A549 (cell line): Measurements from ENCODE around the gene APOBEC3C. TPM values are rescaled to one million over a fixed set of nuclear protein-coding genes. Genes with fewer than 3 reads are reported as not detected.
"Not testable (repeated sequence)": the region's sequence is repeated elsewhere in the genome, so short reads cannot be mapped to it uniquely, and the experiment has no call there.

Experiments used
- ATAC-seq, 2 experiments: fragments of 200-7000 bp in 1 of 2; fragments of >200 bp in 1 of 2; cut with Nextera tagmentation in 1 of 2; cut with Tn5 transposase in 1 of 2; 3 replicates each; pipeline versions ENCODE4 v1.8.0 to v1.9.1; 2018 to 2020; ENCODE audit warnings: mild to moderate bottlenecking in 1 of 2, moderate library complexity in 1 of 2
- CTCF ChIA-PET: fragments of 300-600 bp; sonication (Branson Sonifier 250); formaldehyde crosslinking; extraction: SDS; loops from one replicate; lab custom pipeline; 2021; ENCODE audit warnings: antibody characterized with exemption, inconsistent platforms; lab: Yijun Ruan, JAX
- POLR2A ChIA-PET: fragments of 350-600 bp; formaldehyde crosslinking; extraction: SDS; loops from one replicate; lab custom pipeline; 2021; ENCODE audit warnings: antibody characterized with exemption, inconsistent platforms; lab: Yijun Ruan, JAX
- DNase-seq, 2 experiments: peaks; one replicate each; pipeline versions ENCODE4 v3.0.0 to v3.0.0-alpha.2; 2011 to 2016; ENCODE audit warnings: low read depth in 1 of 2, low spot score in 1 of 2
- FAIRE-seq: peaks from 2 replicates; lab custom pipeline; 2011; peaks lifted over from hg19 to GRCh38; lab: Jason Lieb, UNC
- H3K27ac ChIP-seq, 2 experiments: fragments of >200 bp; sonication (Bioruptor Twin); formaldehyde crosslinking; 3 replicates each; pipeline ENCODE4 v1.5.1; 2016 to 2017
- H3K4me1 ChIP-seq: fragments of >200 bp; sonication (Bioruptor Twin); formaldehyde crosslinking; 3 replicates; pipeline ENCODE4 v1.6.1; 2016
- H3K4me2 ChIP-seq: fragments of >200 bp; sonication (Bioruptor Twin); formaldehyde crosslinking; 3 replicates; pipeline ENCODE4 v1.6.1; 2016
- H3K4me3 ChIP-seq: fragments of >200 bp; sonication (Bioruptor Twin); formaldehyde crosslinking; 3 replicates; pipeline ENCODE4 v1.5.1; 2016
- H3K9me3 ChIP-seq: fragments of >200 bp; sonication (Bioruptor Twin); formaldehyde crosslinking; 3 replicates; pipeline ENCODE4 v1.6.1; 2016
- CBX8 ChIP-seq: fragments of 200-600 bp; sonication (generic); IDR thresholded peaks from 2 replicates; pipeline ENCODE4 v1.6.1; 2016
- CEBPB ChIP-seq, 2 experiments: fragments of >200 bp in 1 of 2; sonication (Bioruptor Twin) in 1 of 2; formaldehyde crosslinking in 1 of 2; IDR thresholded peaks; 2 replicates each; pipeline ENCODE4 v1.6.1; 2012 to 2016
- EHF ChIP-seq: fragments of 250-450 bp; sonication (Bioruptor Pico); IDR thresholded peaks from 2 replicates; pipeline ENCODE4 v1.5.0; 2020; ENCODE audit warnings: mild to moderate bottlenecking
- EHMT2 ChIP-seq: fragments of 200-600 bp; sonication (generic); IDR thresholded peaks from 2 replicates; pipeline ENCODE4 v1.6.1; 2016; ENCODE audit warnings: antibody characterized with exemption, low read depth, mild to moderate bottlenecking, moderate library complexity
- EP300 ChIP-seq, 2 experiments: fragments of >200 bp; sonication (Bioruptor Twin); formaldehyde crosslinking; IDR thresholded peaks; 2 replicates in 1 of 2; 3 replicates in 1 of 2; pipeline ENCODE4 v1.6.1; 2016 to 2017
- FOSL2 ChIP-seq, 2 experiments: fragments of 450-650 bp in 1 of 2; fragments of >200 bp in 1 of 2; sonication (Bioruptor Twin) in 1 of 2; formaldehyde crosslinking; IDR thresholded peaks; 2 replicates each; pipeline versions ENCODE4 v1.5.0 to v1.6.1; 2016 to 2020; ENCODE audit warnings: mild to moderate bottlenecking in 1 of 2, moderate library complexity in 1 of 2
- HOXB5 ChIP-seq: fragments of 250-450 bp; sonication (Bioruptor Pico); IDR thresholded peaks from 2 replicates; pipeline ENCODE4 v1.5.0; 2020; ENCODE audit warnings: mild to moderate bottlenecking, moderate library complexity
- KDM5A ChIP-seq: fragments of 200-600 bp; sonication (generic); IDR thresholded peaks from 2 replicates; pipeline ENCODE4 v1.6.1; 2016; ENCODE audit warnings: antibody characterized with exemption, mild to moderate bottlenecking
- NFE2L2 ChIP-seq: fragments of 150-350 bp; conservative IDR thresholded peaks from 2 replicates; pipeline ENCODE4 v1.6.1; 2014; ENCODE audit warnings: low read length
- NPAS2 ChIP-seq: fragments of 250-450 bp; sonication (Bioruptor Pico); IDR thresholded peaks from 2 replicates; pipeline ENCODE4 v1.8.0; 2022; ENCODE audit warnings: mild to moderate bottlenecking, moderate library complexity, borderline replicate concordance
- NR3C1 ChIP-seq: fragments of >200 bp; sonication (Bioruptor Twin); formaldehyde crosslinking; IDR thresholded peaks from 3 replicates; pipeline ENCODE4 v1.6.1; 2017
- PHF8 ChIP-seq: fragments of 200-600 bp; sonication (generic); IDR thresholded peaks from 2 replicates; pipeline ENCODE4 v1.6.1; 2016; ENCODE audit warnings: low read depth, mild to moderate bottlenecking, antibody characterized with exemption, moderate library complexity, borderline replicate concordance
- RCOR1 ChIP-seq: fragments of 150-350 bp; IDR thresholded peaks from 2 replicates; pipeline ENCODE4 v1.6.1; 2014; ENCODE audit warnings: antibody characterized with exemption, low read length, low read depth
- RNF2 ChIP-seq: fragments of 200-600 bp; sonication (generic); IDR thresholded peaks from 2 replicates; pipeline ENCODE4 v1.6.1; 2016; ENCODE audit warnings: low read depth, mild to moderate bottlenecking, antibody characterized with exemption, moderate library complexity, borderline replicate concordance
- SMC3 ChIP-seq: fragments of >200 bp; sonication (Bioruptor Twin); formaldehyde crosslinking; IDR thresholded peaks from 3 replicates; pipeline ENCODE4 v1.6.1; 2018; ENCODE audit warnings: inconsistent platforms
- TP53 ChIP-seq: fragments of 250-450 bp; sonication (Bioruptor Pico); IDR thresholded peaks from 2 replicates; pipeline ENCODE4 v1.5.0; 2021; ENCODE audit warnings: mild to moderate bottlenecking, moderate library complexity
- ZC3H11A ChIP-seq: fragments of 450-650 bp; IDR thresholded peaks from 2 replicates; pipeline ENCODE4 v1.6.1; 2014; ENCODE audit warnings: antibody characterized with exemption, mild to moderate bottlenecking
- ZFP36 ChIP-seq: fragments of 450-650 bp; IDR thresholded peaks from 2 replicates; pipeline ENCODE4 v1.6.1; 2014; ENCODE audit warnings: borderline replicate concordance; ENCODE audit not compliant: partially characterized antibody
- WGBS: methylation state at CpG from one replicate; pipeline ENCODE4 v1.1.6; 2017; ENCODE audit errors: missing lambda C conversion rate; 5-methylcytosine and 5-hydroxymethylcytosine counted together
- polyA plus RNA-seq, 4 experiments: library from polyadenylated mRNA; depleted of rRNA in 3 of 4; stranded (reverse); fragments of >200 nt; fragmentation: RNase III in 1 of 4; extraction: RNeasy Plus Mini Kit Qiagen cat#74134 plus additional on column Dnase treatment in 1 of 4; gene quantifications; 2 replicates in 3 of 4; 3 replicates in 1 of 4; pipeline ENCODE4 v1.2.3, GENCODE V29; 2011 to 2017
- TF ChIP-seq, protein P1 (sequence below): IDR thresholded peaks from 2 replicates; pipeline ENCODE4 v1.6.1; 2012
- TF ChIP-seq, protein P2 (sequence below): fragments of >200 bp; sonication (Bioruptor Twin); formaldehyde crosslinking; IDR thresholded peaks from 3 replicates; pipeline ENCODE4 v1.6.1; 2016
- TF ChIP-seq, protein P3 (sequence below): fragments of 450-650 bp; IDR thresholded peaks from 2 replicates; pipeline ENCODE4 v1.6.1; 2014; ENCODE audit warnings: antibody characterized with exemption
- TF ChIP-seq, protein P4 (sequence below): IDR thresholded peaks from 2 replicates; pipeline ENCODE4 v1.6.1; 2012

APOBEC3C gene
- polyA plus RNA-seq, 2 of the 4 experiments (the other 2 are of a cell fraction) = 15.1 to 31.7 TPM

DNA sequence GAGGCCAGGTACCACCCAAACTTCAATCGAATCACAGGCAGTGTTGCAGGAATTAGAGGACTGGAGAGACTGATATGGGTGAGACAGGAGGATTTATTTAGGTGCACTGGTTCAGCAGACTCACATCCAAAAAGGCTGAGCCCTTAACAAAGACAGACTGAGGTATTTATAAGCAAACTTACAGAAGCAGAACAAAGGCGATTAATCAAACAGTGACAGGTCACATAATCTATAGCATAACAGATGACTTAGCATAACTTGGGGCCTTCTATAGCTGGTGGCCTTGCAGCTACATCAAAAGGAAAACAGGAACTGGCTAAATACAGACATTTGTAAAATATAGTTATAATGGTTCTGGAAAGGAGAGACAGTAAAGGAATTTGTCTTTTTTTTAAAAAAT lies 29.8 kb upstream of the APOBEC3C start:
- WGBS = 90% methylated on average over 2 of the region's 2 CpGs
- ChIA-PET CTCF (interaction anchor here (0.6 to 3.3 kb wide), 5 partner anchors 19 to 218 kb away, joined by 3 to 15 read pairs (median 3); no protein-coding TSS in a partner anchor), POLR2A (no interaction called here)
- Histone ChIP-seq H3K4me3 (no peak overlapping the region), H3K4me1 (peaks cover 13% of the 10 kb centered on the region; the same call in 2 of the 3 replicates), H3K4me2 (no peak overlapping the region), H3K9me3 (0 out of 3 replicates have a peak, but pooled peaks cover 7% of the 10 kb centered on the region), H3K27ac (no peak overlapping the region)
- TF ChIP-seq SMC3 = no peak
- no peak for TF ChIP-seq NFE2L2
- ATAC-seq = no peak
- peak in 1 of 2 experiments; percentile 26 for DNase-seq
- no peak for FAIRE-seq

DNA sequence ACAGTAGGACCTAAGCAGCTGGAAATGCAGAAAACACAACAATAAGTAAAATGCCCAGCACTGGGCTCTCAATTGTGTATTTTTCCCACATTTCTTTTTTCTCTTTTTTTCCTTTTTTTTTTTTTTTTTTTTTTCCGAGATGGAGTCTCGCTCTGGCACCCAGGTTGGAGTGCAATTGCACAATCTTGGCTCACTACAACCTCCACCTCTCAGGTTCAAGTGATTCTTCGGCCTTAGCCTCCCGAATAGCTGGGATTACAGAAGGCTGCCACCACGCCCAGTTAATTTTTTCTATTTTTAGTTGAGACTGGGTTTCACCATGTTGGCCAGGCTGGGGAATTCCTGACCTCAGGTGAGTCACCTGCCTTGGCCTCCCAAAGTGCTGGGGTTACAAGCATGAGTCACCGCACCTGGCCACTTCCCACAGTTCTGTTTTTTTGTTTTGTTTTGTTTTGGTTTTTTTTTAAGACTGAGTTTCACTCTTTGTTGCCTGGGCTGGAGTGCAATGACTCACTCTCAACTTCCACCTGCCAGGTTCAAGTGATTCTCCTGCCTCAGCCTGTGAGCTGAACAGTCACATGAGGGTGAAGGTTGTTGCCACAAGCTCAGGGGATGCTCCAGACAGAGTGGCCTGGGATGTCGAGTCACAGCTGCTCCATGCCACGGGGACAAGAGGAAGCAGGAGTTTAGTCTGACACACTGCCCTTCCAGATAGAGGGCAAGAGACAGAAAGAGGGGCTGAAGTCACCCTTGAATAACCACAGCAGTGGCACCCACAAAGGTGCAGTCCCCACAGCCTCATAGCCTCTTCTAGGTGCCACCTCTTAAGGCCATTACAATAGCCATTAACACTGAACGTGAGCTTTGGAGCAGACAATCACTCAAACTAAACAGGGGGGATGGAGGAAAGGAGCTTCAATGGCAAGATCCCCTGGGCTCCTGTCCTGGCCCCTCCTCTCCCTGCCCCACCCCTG lies 29.0 kb upstream of the APOBEC3C start:
- POLR2A ChIA-PET = interaction anchor here (0.7 kb wide), 1 partner anchor 113 kb away, joined by 18 read pairs; the partner anchor contains the start of gene CBX6
- H3K27ac ChIP-seq, H3K4me3 ChIP-seq: not testable (repeated sequence)
- DNase-seq = peak in 1 of 2 experiments; percentile 64
- WGBS = 40% methylated on average over 7 of the region's 9 CpGs
- TF ChIP-seq CEBPB (IDR thresholded peaks at IDR 0.05) = peak in 1 of 2 experiments; percentile 22; a peak in 1 of 4 replicates
- 0 out of 2 replicates have a peak, but pooled peaks have one; percentile 34 for TF ChIP-seq FOSL2 (IDR thresholded peaks at IDR 0.05)
- peak; percentile 87 for TF ChIP-seq FOSL2 (CRISPR knock-in tag; IDR thresholded peaks at IDR 0.05)
- TF ChIP-seq EP300 (IDR thresholded peaks at IDR 0.05) = peak in 1 of 2 experiments; percentile 30; a peak in 1 of 5 replicates
- TF ChIP-seq, all 56 proteins: peak for 3; not testable (repeated sequence) for 53
- ATAC-seq, FAIRE-seq, H3K9me3 ChIP-seq: not testable (repeated sequence)
- peaks cover 13% of the 10 kb centered on the region; the same call in 2 of the 3 replicates for H3K4me1 ChIP-seq
- peak overlapping the region; percentile 21; the same call in 1 of the 3 replicates for H3K4me2 ChIP-seq
- CTCF ChIA-PET = interaction anchor here (0.6 to 1.2 kb wide), 3 partner anchors 20 to 219 kb away, joined by 3 to 6 read pairs (median 3); no protein-coding TSS in a partner anchor

DNA sequence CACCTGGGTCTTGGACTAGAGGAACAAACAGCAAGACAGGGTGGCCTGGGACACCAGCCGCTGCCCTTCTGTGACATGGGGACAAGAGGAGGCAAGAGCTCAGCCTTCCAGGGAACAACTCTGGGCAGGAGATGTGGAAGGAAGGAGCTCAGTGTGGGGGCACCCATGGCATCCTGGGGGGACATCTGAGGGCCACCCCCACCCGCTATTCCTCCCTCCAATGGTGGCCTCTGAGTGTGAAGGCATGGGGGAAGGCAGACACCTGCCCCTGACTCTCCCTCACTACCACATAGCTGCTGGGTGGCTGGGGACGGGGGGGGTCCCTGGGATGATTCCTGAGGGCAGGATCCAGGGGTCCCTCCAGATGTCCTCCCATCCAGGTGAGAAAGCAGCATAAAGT lies 27.4 kb upstream of the APOBEC3C start:
- no peak for ATAC-seq
- POLR2A ChIA-PET = no interaction called here
- TF ChIP-seq PHF8 (no peak), KDM5A (no peak), ZFP36 (no peak), NR3C1 (no peak)
- TF ChIP-seq, protein P1, sequence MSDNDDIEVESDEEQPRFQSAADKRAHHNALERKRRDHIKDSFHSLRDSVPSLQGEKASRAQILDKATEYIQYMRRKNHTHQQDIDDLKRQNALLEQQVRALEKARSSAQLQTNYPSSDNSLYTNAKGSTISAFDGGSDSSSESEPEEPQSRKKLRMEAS = no peak
- H3K9me3 ChIP-seq = 0 out of 3 replicates have a peak, but pooled peaks cover 7% of the 10 kb centered on the region
- CTCF ChIA-PET = interaction anchor here (1.1 kb wide), 1 partner anchor 59 kb away, joined by 3 read pairs; no protein-coding TSS in a partner anchor
- no peak for DNase-seq
- H3K4me1 ChIP-seq = peaks cover 6% of the 10 kb centered on the region; the same call in 2 of the 3 replicates
- H3K27ac ChIP-seq = no peak overlapping the region
- no peak overlapping the region for H3K4me2 ChIP-seq
- no CpG with 5 or more reads among the region's 3 CpGs for WGBS
- no peak for FAIRE-seq
- H3K4me3 ChIP-seq = no peak overlapping the region

DNA sequence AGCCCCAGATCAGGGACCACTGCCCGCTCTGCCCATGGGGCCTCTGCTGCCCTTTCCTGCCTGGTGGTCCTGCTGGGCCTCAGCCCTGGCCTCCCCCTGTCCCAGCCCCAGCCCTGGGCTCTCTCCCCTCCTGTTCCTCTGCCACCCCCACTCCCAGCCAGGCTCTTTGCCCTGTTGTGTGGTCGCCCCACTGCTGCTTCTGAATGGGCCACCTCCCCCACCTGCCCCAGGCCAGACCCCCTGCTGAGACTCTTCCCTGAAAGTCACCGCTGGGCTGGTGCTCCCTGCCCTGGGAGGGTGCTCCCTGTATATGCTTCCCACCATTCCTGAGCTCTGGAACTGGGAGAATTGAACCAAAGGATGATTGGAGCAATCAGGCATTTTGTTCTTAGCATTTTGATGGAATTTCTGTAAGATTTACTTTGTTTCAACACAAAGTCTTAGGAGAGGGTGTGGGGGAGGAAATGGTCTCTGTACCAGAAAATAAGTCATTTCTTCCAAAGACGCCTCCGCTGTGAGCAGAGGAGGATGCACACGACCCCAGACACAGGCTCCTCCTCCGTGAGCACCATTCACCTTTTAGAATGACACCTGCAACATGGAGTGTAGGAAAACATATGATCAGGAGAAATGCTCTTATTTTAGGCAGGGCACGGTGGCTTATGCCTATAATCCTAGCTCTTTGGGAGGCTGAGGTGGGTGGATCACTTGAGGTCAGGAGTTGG lies 26.7 kb upstream of the APOBEC3C start:
- ATAC-seq (no peak), FAIRE-seq (no peak), DNase-seq (no peak)
- Histone ChIP-seq H3K9me3 (0 out of 3 replicates have a peak, but pooled peaks cover 7% of the 10 kb centered on the region), H3K4me3 (no peak overlapping the region), H3K4me1 (peaks cover 5% of the 10 kb centered on the region; the same call in 1 of the 3 replicates), H3K27ac (no peak overlapping the region), H3K4me2 (no peak overlapping the region)
- WGBS = 88% methylated on average over 6 of the region's 8 CpGs
- CTCF ChIA-PET = interaction anchor here (1.1 kb wide), 1 partner anchor 60 kb away, joined by 3 read pairs; no protein-coding TSS in a partner anchor
- POLR2A ChIA-PET = no interaction called here
- TF ChIP-seq CBX8 (no peak), TP53 (CRISPR knock-in tag) (no peak), RNF2 (no peak), NPAS2 (CRISPR knock-in tag) (no peak), CEBPB (IDR thresholded peaks at IDR 0.05) (no peak), HOXB5 (no peak), ZC3H11A (no peak), SMC3 (no peak), EHMT2 (no peak), RCOR1 (no peak), EHF (CRISPR knock-in tag) (no peak), FOSL2 (IDR thresholded peaks at IDR 0.05) (no peak), FOSL2 (CRISPR knock-in tag; IDR thresholded peaks at IDR 0.05) (no peak)
- TF ChIP-seq, protein P2, sequence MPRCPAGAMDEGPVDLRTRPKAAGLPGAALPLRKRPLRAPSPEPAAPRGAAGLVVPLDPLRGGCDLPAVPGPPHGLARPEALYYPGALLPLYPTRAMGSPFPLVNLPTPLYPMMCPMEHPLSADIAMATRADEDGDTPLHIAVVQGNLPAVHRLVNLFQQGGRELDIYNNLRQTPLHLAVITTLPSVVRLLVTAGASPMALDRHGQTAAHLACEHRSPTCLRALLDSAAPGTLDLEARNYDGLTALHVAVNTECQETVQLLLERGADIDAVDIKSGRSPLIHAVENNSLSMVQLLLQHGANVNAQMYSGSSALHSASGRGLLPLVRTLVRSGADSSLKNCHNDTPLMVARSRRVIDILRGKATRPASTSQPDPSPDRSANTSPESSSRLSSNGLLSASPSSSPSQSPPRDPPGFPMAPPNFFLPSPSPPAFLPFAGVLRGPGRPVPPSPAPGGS = no peak
- TF ChIP-seq, protein P3, sequence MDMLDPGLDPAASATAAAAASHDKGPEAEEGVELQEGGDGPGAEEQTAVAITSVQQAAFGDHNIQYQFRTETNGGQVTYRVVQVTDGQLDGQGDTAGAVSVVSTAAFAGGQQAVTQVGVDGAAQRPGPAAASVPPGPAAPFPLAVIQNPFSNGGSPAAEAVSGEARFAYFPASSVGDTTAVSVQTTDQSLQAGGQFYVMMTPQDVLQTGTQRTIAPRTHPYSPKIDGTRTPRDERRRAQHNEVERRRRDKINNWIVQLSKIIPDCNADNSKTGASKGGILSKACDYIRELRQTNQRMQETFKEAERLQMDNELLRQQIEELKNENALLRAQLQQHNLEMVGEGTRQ = no peak
- TF ChIP-seq, protein P1 = no peak
- TF ChIP-seq, protein P4, sequence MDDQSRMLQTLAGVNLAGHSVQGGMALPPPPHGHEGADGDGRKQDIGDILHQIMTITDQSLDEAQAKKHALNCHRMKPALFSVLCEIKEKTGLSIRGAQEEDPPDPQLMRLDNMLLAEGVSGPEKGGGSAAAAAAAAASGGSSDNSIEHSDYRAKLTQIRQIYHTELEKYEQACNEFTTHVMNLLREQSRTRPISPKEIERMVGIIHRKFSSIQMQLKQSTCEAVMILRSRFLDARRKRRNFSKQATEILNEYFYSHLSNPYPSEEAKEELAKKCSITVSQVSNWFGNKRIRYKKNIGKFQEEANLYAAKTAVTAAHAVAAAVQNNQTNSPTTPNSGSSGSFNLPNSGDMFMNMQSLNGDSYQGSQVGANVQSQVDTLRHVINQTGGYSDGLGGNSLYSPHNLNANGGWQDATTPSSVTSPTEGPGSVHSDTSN = no peak
